Aorta (tissue), 5 donors: ENCODE data around the gene PANX1. TPM values are rescaled to one million over a fixed set of nuclear protein-coding genes. Genes with fewer than 3 reads are reported as not detected.

Experiments
- ATAC-seq: fragments of 200-7000 bp; cut with Tn5 transposase; one replicate; pipeline ENCODE4 v1.9.1; 2022; ENCODE audit warnings: moderate library complexity; ENCODE audit not compliant: low FRiP score
- DNase-seq, 2 donors: peaks; one replicate each; pipeline ENCODE4 v3.0.0-alpha.2; 2020
- H3K27ac ChIP-seq, 2 donors: one replicate each; pipeline ENCODE4 v1.5.1; 2013; ENCODE audit warnings: low read length in 2 of 2, mild to moderate bottlenecking in 2 of 2, moderate library complexity in 2 of 2, control low read depth in 1 of 2, inconsistent platforms in 1 of 2, low read depth in 1 of 2
- H3K27me3 ChIP-seq, 2 donors: one replicate each; pipeline ENCODE4 v1.6.1; 2013; ENCODE audit warnings: control low read depth in 1 of 2, low read length in 1 of 2, mild to moderate bottlenecking in 1 of 2, moderate library complexity in 1 of 2; ENCODE audit not compliant: insufficient read depth in 2 of 2, control insufficient read depth in 1 of 2
- H3K36me3 ChIP-seq, 2 donors: one replicate each; pipeline ENCODE4 v1.6.1; 2013; ENCODE audit warnings: control low read depth in 1 of 2, low read length in 1 of 2, mild to moderate bottlenecking in 1 of 2; ENCODE audit not compliant: insufficient read depth in 2 of 2, control insufficient read depth in 1 of 2
- H3K4me1 ChIP-seq, 2 donors: one replicate each; pipeline ENCODE4 v1.6.1; 2013; ENCODE audit warnings: low read length in 2 of 2, control low read depth in 1 of 2, mild to moderate bottlenecking in 1 of 2, moderate library complexity in 1 of 2; ENCODE audit not compliant: insufficient read depth in 2 of 2, control insufficient read depth in 1 of 2
- H3K4me3 ChIP-seq, 2 donors: one replicate each; pipeline ENCODE4 v1.5.1; 2013; ENCODE audit warnings: low read length in 2 of 2, control low read depth in 1 of 2, mild to moderate bottlenecking in 1 of 2
- H3K9me3 ChIP-seq: one replicate; pipeline ENCODE4 v1.6.1; 2013; ENCODE audit warnings: mild to moderate bottlenecking, low read length; ENCODE audit not compliant: control insufficient read depth
- WGBS, 2 donors: extraction: QIAGEN DNeasy Blood & Tissue Kit; methylation state at CpG; one replicate each; pipeline ENCODE4 v1.1.7; 2013; 5-methylcytosine and 5-hydroxymethylcytosine counted together
- intact Hi-C, 2 donors: fragments of 100-400 bp; cut with DNase I; formaldehyde crosslinking; loops; one replicate each; pipeline versions ENCODE4 v1.14.2 to v1.15.0; 2022
- polyA plus RNA-seq, 2 donors: library from polyadenylated mRNA; stranded (reverse); fragments of 200-250 nt; gene quantifications; one replicate each; pipeline ENCODE4 v1.2.3, GENCODE V29; 2013
- total RNA-seq, 2 donors: library from RNA; stranded (reverse); fragmentation: NEBNext Ultra II Directional; extraction: Animal tissue kit (Norgen Biotek cat#: 25700); gene quantifications; one replicate each; pipeline ENCODE4 v1.2.1, GENCODE V29; 2021
- donor health status: healthy with polysubstance abuse.
- donor health status: Bipolar disorder and iron deficiency.
- donor health status: DM: no; HTN: no; CAD: no.
- donor health status: DM: no; HTN: no; CAD: no.
- donor health status: DM: yes; HTN: yes; CAD: no.

PANX1 gene
- total and polyA plus RNA-seq, 4 donors: 7.0 to 29.3 (median 16.8) TPM

DNA sequence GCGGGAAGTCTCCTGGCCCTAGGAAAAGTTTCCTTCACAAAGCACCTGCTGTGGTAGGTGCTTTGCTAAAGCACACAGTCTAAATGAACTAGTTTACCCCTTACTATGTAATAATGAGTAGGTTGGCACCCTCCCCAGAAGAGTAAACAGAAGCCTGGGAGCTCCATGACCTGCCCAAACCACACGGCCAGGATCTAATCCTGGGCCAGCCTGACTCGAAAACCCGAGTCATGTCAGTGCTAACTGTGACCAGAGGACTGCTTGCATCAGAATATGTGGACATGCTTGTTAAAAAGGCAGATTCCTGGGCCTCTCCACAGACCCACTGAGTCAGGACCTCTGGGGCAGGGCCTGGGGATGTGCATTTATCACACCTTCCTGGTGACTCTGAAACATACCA lies 67.7 kb downstream of the PANX1 start:
- Histone ChIP-seq H3K9me3 (no peaks in the 10 kb centered on the region), H3K36me3 (no peaks in the 10 kb centered on the region), H3K27ac (no peak overlapping the region), H3K27me3 (no peaks in the 10 kb centered on the region), H3K4me3 (no peak overlapping the region), H3K4me1 (no peaks in the 10 kb centered on the region)
- intact Hi-C loops: no loop called here
- no peak for DNase-seq
- ATAC-seq: no peak
- WGBS, 2 donors: 63 to 68% methylated on average over 4 of the region's 4 CpGs

DNA sequence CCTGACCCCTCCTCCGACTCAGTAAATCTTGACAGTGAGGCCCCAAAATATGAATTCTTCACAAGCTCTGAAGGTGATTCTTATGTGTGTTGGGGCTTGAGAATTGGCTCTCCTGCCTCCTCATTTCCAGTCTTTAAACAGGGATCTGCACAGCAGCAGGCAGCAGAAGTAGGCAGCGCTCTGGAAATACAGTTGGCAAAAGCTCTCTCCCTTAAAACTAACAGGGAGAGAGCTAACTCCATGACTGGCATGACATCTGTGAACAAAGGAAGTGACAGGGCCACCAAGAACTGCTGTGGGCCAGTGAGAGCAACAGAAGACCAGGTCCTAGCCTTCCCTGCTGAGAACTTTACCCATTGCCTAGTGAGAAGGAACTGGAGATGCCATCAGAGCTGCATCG lies 70.1 kb downstream of the PANX1 start:
- 83 to 86% methylated on average over 3 of the region's 3 CpGs for WGBS, 2 donors
- H3K4me1 ChIP-seq: no peaks in the 10 kb centered on the region
- H3K27me3 ChIP-seq: peaks cover 0 to 2% of the 10 kb centered on the region in 2 donors
- no peaks in the 10 kb centered on the region for H3K9me3 ChIP-seq
- intact Hi-C loops: no loop called here
- ATAC-seq (no peak), DNase-seq (no peak)
- H3K4me3 ChIP-seq: no peak overlapping the region
- H3K36me3 ChIP-seq: no peaks in the 10 kb centered on the region
- H3K27ac ChIP-seq: no peak overlapping the region

- Histone ChIP-seq H3K36me3 (no peaks in the 10 kb centered on the region), H3K4me3 (no peak overlapping the region), H3K9me3 (no peaks in the 10 kb centered on the region), H3K27me3 (peaks cover 0 to 2% of the 10 kb centered on the region in 2 donors), H3K4me1 (no peaks in the 10 kb centered on the region), H3K27ac (no peak overlapping the region)
- ATAC-seq: no peak
- WGBS, 2 donors: 66 to 70% methylated on average over 5 of the region's 5 CpGs
- intact Hi-C loops: no loop called here
- DNase-seq: no peak
Observed at GRCh38 chr11:94199136-94200130, 70.8 kb downstream of the PANX1 start.

DNA sequence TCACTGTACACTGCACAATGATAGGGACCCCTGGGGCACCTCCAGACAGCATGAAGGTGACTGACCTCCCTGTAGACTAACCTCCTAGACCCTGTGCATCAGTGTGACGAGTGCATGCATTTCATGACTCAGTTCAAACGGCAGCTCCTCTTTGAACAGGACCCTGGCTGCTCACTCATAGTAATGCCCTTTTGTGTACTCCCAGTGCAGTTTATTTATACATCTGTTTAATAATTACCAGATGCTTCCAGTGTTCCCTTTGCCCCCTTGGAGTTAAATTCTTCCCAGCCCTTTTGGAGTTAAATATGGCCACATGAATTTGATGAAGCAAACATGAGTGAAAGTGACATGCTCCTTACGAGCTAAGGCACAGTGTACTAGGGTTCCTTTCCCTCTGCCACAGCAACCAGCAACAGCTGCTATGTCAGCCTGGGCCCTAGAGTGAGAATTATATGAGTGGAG lies 72.4 kb downstream of the PANX1 start:
- Histone ChIP-seq H3K27ac (no peak overlapping the region), H3K4me3 (no peak overlapping the region), H3K36me3 (no peaks in the 10 kb centered on the region), H3K27me3 (peaks cover 0 to 2% of the 10 kb centered on the region in 2 donors), H3K9me3 (no peaks in the 10 kb centered on the region), H3K4me1 (no peaks in the 10 kb centered on the region)
- no peak for ATAC-seq
- WGBS, 2 donors: 34 to 47% methylated on average over 3 of the region's 3 CpGs
- intact Hi-C loops: no loop called here
- no peak for DNase-seq

DNA sequence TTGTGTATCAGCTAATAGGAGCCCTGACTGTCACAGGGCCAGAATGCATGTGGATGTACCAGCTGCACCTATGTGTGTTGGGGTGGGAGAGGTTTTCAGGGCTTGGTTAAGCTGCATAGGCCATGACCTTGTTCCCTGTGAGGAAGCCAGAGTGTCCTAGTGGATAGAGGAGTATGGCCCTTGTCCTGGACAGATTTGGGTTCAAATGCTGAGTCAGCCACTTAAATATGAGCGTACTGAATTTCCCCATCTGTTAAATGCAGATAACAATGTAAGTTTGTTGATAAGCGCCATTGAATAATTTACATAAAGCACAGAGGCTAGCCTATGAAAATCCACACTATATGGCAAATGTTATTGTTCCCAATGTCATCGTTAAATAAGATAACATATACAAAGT lies 74.4 kb downstream of the PANX1 start:
- no peak overlapping the region for H3K4me3 ChIP-seq
- no peak for DNase-seq
- H3K9me3 ChIP-seq: no peaks in the 10 kb centered on the region
- no peak for ATAC-seq
- intact Hi-C loops: no loop called here
- no peaks in the 10 kb centered on the region for H3K4me1 ChIP-seq
- peaks cover 0 to 2% of the 10 kb centered on the region in 2 donors for H3K27me3 ChIP-seq
- WGBS, 2 donors: 84 to 91% methylated on average over 3 of the region's 3 CpGs
- H3K36me3 ChIP-seq: no peaks in the 10 kb centered on the region
- H3K27ac ChIP-seq: no peak overlapping the region

DNA sequence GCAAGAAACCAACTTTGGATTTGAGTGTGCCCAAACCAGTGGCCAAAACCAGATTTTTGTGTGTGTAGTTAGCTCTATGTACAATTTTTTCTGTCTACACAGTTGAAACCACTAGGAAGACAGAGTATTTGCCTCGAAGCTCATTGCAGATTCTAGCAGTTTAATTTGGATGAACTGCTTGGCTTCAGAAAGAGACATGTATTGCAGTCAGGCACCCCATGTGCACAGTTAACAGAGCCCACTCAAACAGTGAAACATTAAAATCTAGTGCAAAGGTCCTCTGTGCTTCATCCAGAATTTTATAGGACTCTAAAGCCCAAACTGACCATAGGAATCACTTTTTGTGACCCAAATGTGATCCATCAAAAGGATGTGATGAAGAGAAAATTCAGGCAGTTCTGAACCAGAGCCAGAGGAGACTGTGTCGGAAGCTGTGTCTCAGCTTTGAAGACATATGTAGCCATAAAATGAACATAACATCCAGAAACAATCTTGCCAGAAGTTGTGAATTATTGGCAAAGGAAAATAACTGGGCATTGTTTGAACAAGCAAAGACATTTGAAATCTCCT lies 82.7 kb downstream of the PANX1 start:
- no peaks in the 10 kb centered on the region for H3K27me3 ChIP-seq
- no peak for DNase-seq
- H3K36me3 ChIP-seq: no peaks in the 10 kb centered on the region
- H3K4me1 ChIP-seq: no peaks in the 10 kb centered on the region
- no peak overlapping the region for H3K27ac ChIP-seq
- intact Hi-C loops: no loop called here
- WGBS, 2 donors: 74 to 81% methylated on average over 2 of the region's 2 CpGs
- no peak for ATAC-seq
- H3K9me3 ChIP-seq: no peaks in the 10 kb centered on the region
- no peak overlapping the region for H3K4me3 ChIP-seq

GRCh38 chr11:94212898-94213297 lies 84.3 kb downstream of the PANX1 start:
- Histone ChIP-seq H3K4me3 (no peak overlapping the region), H3K9me3 (peaks cover under 1% of the 10 kb centered on the region), H3K27me3 (no peaks in the 10 kb centered on the region), H3K36me3 (no peaks in the 10 kb centered on the region), H3K27ac (no peak overlapping the region), H3K4me1 (no peaks in the 10 kb centered on the region)
- 65 to 68% methylated on average over 2 of the region's 2 CpGs for WGBS, 2 donors
- no peak for DNase-seq
- intact Hi-C loops: no loop called here
- no peak for ATAC-seq

GRCh38 chr11:94217705-94218104 lies 89.1 kb downstream of the PANX1 start:
- Histone ChIP-seq H3K36me3 (no peaks in the 10 kb centered on the region), H3K4me3 (no peak overlapping the region), H3K9me3 (peaks cover 8% of the 10 kb centered on the region), H3K4me1 (no peaks in the 10 kb centered on the region), H3K27ac (no peak overlapping the region), H3K27me3 (no peaks in the 10 kb centered on the region)
- intact Hi-C loops: no loop called here
- ATAC-seq (no peak), DNase-seq (no peak)
- WGBS, 2 donors: 77% methylated on average over 1 of the region's 1 CpG

DNA sequence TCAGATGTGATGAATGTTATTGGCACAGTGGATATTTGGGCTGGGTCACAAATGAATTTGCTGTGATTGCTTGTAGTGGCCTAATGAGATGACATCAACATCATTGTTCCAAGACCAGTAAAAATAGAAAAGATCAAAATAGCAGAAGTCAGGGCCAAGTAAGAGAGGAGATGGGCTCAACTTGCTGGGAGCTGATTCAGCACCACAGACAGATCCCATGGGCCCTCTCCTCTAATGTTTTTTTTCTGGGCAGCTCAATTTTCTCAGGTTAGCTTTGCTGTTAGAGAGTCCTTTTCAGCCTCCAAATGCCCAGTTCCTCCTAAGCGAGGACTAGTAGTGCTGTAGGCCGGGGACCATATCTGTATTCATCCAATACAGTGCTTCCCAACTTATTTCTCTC lies 89.7 kb downstream of the PANX1 start:
- no peaks in the 10 kb centered on the region for H3K27me3 ChIP-seq
- no peak for DNase-seq
- no peak for ATAC-seq
- no peaks in the 10 kb centered on the region for H3K4me1 ChIP-seq
- no peak overlapping the region for H3K4me3 ChIP-seq
- H3K36me3 ChIP-seq: no peaks in the 10 kb centered on the region
- 87 to 94% methylated on average over 2 of the region's 2 CpGs for WGBS, 2 donors
- no peak overlapping the region for H3K27ac ChIP-seq
- peaks cover 8% of the 10 kb centered on the region for H3K9me3 ChIP-seq
- intact Hi-C loops: no loop called here
